Astrocyte (in vitro differentiated cells and primary cell): ENCODE results near the gene RGS19. TPM values are rescaled to one million over a fixed set of nuclear protein-coding genes. Genes with fewer than 3 reads are reported as not detected.

ENCODE experiments used
- DNase-seq: peaks from one replicate; pipeline ENCODE4 v3.0.0-alpha.2; 2010; ENCODE audit warnings: low read depth
- FAIRE-seq: peaks from 2 replicates; lab custom pipeline; 2011; peaks lifted over from hg19 to GRCh38; lab: Jason Lieb, UNC
- H2AFZ ChIP-seq: 2 replicates; pipeline ENCODE4 v1.6.0; 2012; ENCODE audit warnings: low read depth, low read length, inconsistent platforms
- H3K27ac ChIP-seq: 2 replicates; pipeline ENCODE4 v1.5.1; 2011; ENCODE audit warnings: low read depth, low read length, inconsistent platforms
- H3K27me3 ChIP-seq: 2 replicates; pipeline ENCODE4 v1.6.0; 2011; ENCODE audit warnings: low read length, inconsistent platforms; ENCODE audit not compliant: insufficient read depth
- H3K36me3 ChIP-seq: 2 replicates; pipeline ENCODE4 v1.5.1; 2011; ENCODE audit warnings: low read length, inconsistent platforms; ENCODE audit not compliant: insufficient read depth
- H3K4me1 ChIP-seq: 2 replicates; pipeline ENCODE4 v1.5.1; 2011; ENCODE audit warnings: low read length, inconsistent platforms; ENCODE audit not compliant: insufficient read depth
- H3K4me2 ChIP-seq: 2 replicates; pipeline ENCODE4 v1.6.0; 2012; ENCODE audit warnings: low read length, inconsistent platforms
- H3K4me3 ChIP-seq: 2 replicates; pipeline ENCODE4 v1.5.1; 2011; ENCODE audit warnings: low read depth, mild to moderate bottlenecking, low read length, inconsistent platforms; ENCODE audit not compliant: insufficient read depth
- H3K79me2 ChIP-seq: 2 replicates; pipeline ENCODE4 v1.6.0; 2012; ENCODE audit warnings: mild to moderate bottlenecking, low read length, inconsistent platforms; ENCODE audit not compliant: insufficient read depth
- H3K9ac ChIP-seq: 2 replicates; pipeline ENCODE4 v1.6.0; 2012; ENCODE audit warnings: mild to moderate bottlenecking, low read length, inconsistent platforms
- H3K9me3 ChIP-seq: 2 replicates; pipeline ENCODE4 v1.5.1; 2012; ENCODE audit warnings: low read depth, mild to moderate bottlenecking, low read length, inconsistent platforms; ENCODE audit not compliant: insufficient read depth
- H4K20me1 ChIP-seq: 2 replicates; pipeline ENCODE4 v1.6.0; 2012; ENCODE audit warnings: low read length, inconsistent platforms; ENCODE audit not compliant: insufficient read depth
- H3K27ac Mint-ChIP-seq: one replicate; pipeline ENCODE4 v1.8.0; 2021; ENCODE audit warnings: mild to moderate bottlenecking, mixed read lengths; ENCODE audit not compliant: unreplicated experiment
- H3K27me3 Mint-ChIP-seq: one replicate; pipeline ENCODE4 v1.8.0; 2021; ENCODE audit warnings: low read depth, mixed read lengths; ENCODE audit not compliant: unreplicated experiment
- H3K36me3 Mint-ChIP-seq: one replicate; pipeline ENCODE4 v1.8.0; 2021; ENCODE audit warnings: low read depth, mixed read lengths; ENCODE audit not compliant: unreplicated experiment
- H3K4me1 Mint-ChIP-seq: one replicate; pipeline ENCODE4 v1.8.0; 2021; ENCODE audit warnings: low read depth, mixed read lengths; ENCODE audit not compliant: unreplicated experiment
- H3K4me3 Mint-ChIP-seq: one replicate; pipeline ENCODE4 v1.8.0; 2021; ENCODE audit warnings: mild to moderate bottlenecking, moderate library complexity, mixed read lengths; ENCODE audit not compliant: unreplicated experiment
- H3K9me3 Mint-ChIP-seq: one replicate; pipeline ENCODE4 v1.8.0; 2021; ENCODE audit warnings: mild to moderate bottlenecking, mixed read lengths; ENCODE audit not compliant: unreplicated experiment
- EZH2 ChIP-seq: IDR thresholded peaks from 2 replicates; pipeline ENCODE4 v1.6.1; 2012; ENCODE audit warnings: mild to moderate bottlenecking, low read length, inconsistent platforms; ENCODE audit not compliant: insufficient read depth
- total RNA-seq: library from RNA; stranded (reverse); gene quantifications from 2 replicates; pipeline ENCODE4 v1.2.1, GENCODE V29; 2021
- TF ChIP-seq, protein P1 (sequence below): IDR thresholded peaks from 2 replicates; pipeline ENCODE4 v1.5.1; 2011; ENCODE audit warnings: low read depth, mild to moderate bottlenecking, inconsistent platforms, low read length, moderate library complexity; ENCODE audit not compliant: insufficient read depth

The RGS19 gene
- total RNA-seq, 1 donor from 2014 or later: 18.3 TPM

DNA sequence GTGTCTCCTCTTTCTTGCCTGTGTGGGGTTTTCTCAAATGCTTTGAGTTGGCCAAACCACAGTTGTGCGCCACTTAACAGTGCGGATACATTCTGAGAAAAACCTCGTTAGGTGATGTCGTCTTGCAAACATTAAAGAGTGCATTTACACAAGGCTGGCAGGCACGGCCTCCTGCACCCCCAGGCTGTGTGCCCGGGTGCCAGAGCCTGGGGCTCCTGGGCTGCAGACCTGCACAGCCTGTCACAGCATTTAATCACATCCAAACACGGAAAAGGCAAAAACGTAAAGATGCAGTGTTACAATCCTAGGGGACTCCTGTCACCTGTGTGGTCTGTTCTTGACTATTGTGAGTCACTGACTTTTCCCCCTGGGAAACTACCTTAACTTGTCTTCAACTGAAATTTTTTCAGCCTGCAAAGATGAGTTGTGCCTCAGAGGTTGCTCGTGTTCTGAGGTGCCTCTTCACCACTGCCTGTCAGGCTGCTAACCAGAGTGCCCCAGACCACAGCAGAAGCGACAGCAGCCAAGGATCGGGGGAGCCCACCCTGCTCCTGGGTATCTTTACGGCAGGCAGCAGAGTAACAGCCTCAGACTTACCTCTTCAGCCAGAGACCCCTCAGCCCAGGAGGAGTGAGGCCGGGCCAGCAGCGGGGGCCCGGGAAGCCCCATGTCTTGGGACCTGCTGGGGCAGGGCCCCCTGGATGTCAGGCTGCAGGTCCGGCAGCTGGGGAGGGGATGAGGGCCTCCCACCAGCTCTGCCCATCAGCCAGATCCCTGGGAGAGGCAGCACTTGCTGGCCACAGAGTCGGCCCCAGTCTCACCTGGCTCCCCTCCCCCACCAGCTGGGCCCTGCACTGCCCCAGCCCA, 44.0 kb downstream of the RGS19 start:
- Histone ChIP-seq H4K20me1 (peaks cover 36% of the 10 kb centered on the region), H3K27ac (no peak overlapping the region), H2AFZ (no peak overlapping the region), H3K27me3 (peaks cover 14% of the 10 kb centered on the region), H3K4me1 (peaks cover 3% of the 10 kb centered on the region), H3K9me3 (no peaks in the 10 kb centered on the region), H3K4me3 (no peak overlapping the region), H3K4me2 (no peak overlapping the region), H3K79me2 (no peaks in the 10 kb centered on the region), H3K36me3 (peaks cover 2% of the 10 kb centered on the region), H3K9ac (no peak overlapping the region)
- FAIRE-seq: no peak
- Mint-ChIP-seq H3K36me3 (peaks cover 13% of the 10 kb centered on the region), H3K27me3 (peaks cover 8% of the 10 kb centered on the region), H3K4me1 (peaks cover 7% of the 10 kb centered on the region), H3K9me3 (peaks cover 2% of the 10 kb centered on the region), H3K4me3 (no peak overlapping the region), H3K27ac (no peak overlapping the region)
- DNase-seq: no peak
- TF ChIP-seq, protein P1, sequence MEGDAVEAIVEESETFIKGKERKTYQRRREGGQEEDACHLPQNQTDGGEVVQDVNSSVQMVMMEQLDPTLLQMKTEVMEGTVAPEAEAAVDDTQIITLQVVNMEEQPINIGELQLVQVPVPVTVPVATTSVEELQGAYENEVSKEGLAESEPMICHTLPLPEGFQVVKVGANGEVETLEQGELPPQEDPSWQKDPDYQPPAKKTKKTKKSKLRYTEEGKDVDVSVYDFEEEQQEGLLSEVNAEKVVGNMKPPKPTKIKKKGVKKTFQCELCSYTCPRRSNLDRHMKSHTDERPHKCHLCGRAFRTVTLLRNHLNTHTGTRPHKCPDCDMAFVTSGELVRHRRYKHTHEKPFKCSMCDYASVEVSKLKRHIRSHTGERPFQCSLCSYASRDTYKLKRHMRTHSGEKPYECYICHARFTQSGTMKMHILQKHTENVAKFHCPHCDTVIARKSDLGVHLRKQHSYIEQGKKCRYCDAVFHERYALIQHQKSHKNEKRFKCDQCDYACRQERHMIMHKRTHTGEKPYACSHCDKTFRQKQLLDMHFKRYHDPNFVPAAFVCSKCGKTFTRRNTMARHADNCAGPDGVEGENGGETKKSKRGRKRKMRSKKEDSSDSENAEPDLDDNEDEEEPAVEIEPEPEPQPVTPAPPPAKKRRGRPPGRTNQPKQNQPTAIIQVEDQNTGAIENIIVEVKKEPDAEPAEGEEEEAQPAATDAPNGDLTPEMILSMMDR: no peak
- no peak for TF ChIP-seq EZH2

DNA sequence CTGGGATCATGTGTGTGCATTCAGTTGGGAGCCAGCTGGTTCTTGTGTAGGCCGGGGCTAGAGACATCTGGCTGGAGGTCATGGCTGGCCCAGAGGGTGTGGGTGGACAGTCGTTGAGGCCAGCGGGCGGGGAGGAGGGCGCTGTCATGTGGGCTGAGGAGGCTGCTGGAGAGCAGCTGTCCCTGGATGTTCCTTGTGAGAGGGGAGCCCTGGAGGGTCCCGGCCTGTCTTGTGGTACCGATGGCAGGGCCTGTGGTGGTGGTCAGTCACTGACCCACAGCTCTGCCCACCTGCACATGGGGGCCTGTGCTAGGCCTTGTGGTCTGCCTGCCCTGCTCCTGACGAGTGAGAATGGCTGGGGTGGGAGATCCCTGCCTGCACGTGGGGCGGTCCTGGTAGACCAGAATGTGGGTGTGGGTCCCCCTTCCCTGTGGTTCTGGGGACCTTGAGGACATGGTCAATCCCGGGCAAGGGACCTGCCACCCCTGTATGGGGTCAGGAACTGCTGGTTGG, 45.3 kb downstream of the RGS19 start:
- peaks cover 3% of the 10 kb centered on the region for H3K4me1 ChIP-seq
- no peaks in the 10 kb centered on the region for H3K9me3 ChIP-seq
- H3K4me3 Mint-ChIP-seq: no peak overlapping the region
- H3K4me3 ChIP-seq: no peak overlapping the region
- no peak for TF ChIP-seq EZH2
- TF ChIP-seq, protein P1: no peak
- FAIRE-seq (no peak), DNase-seq (no peak)
- no peak overlapping the region for H3K4me2 ChIP-seq
- no peak overlapping the region for H3K27ac ChIP-seq
- no peaks in the 10 kb centered on the region for H3K79me2 ChIP-seq
- H3K4me1 Mint-ChIP-seq: peaks cover 6% of the 10 kb centered on the region
- H3K27me3 ChIP-seq: peaks cover 3% of the 10 kb centered on the region
- peaks cover 41% of the 10 kb centered on the region for H4K20me1 ChIP-seq
- H3K9ac ChIP-seq: no peak overlapping the region
- H3K27me3 Mint-ChIP-seq: peaks cover 2% of the 10 kb centered on the region
- H2AFZ ChIP-seq: no peak overlapping the region
- peaks cover 2% of the 10 kb centered on the region for H3K9me3 Mint-ChIP-seq
- peaks cover 2% of the 10 kb centered on the region for H3K36me3 ChIP-seq
- peaks cover 19% of the 10 kb centered on the region for H3K36me3 Mint-ChIP-seq
- no peak overlapping the region for H3K27ac Mint-ChIP-seq
